HG03432 (cell line): ENCODE measurements around the gene VSNL1.

Source experiments
- ATAC-seq: cut with Tn5 transposase; IDR thresholded peaks from one replicate; pipeline ENCODE4 v1.9.1; 2021; ENCODE audit warnings: mild to moderate bottlenecking, moderate library complexity; ENCODE audit not compliant: unreplicated experiment

Gene VSNL1

DNA sequence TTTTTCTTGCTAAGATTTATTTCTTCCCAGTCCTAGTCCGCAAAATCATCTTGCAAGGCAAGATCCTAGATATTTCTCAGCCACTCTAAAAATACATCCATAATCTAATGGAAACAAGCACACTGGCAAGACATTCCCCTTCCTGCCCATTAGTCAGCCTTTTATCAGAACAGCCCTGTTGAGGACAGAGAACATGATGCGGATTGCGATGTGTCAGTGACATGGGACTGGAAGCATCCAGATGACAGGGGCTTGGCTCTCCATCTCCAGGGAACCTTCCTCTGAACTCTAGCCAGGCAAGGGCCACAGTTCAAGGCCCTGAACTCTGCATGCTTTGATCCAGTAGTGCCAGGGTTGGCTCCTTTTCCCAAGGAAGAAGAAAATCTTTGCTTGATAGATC, 70.0 kb downstream of the VSNL1 start:
- ATAC-seq, result no peak

DNA sequence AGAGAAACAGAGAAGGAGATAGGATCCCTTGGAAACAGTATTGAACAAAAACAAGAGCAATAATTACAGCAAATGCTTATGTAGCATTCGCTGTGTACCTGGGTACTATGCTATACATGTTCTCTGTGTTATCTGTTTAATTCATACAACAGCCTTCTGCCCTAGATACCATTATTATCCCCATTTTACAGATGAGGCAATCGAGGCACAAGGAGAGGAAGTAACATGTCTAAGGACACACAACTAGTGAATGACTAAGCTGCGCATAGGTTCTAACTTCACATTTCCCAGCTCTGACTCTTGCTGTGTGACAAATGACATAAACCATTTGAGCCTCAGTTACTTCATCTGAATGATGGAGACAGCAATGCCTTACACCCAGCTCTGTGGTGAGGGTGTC, 70.5 kb downstream of the VSNL1 start:
- no peak for ATAC-seq

- no peak for ATAC-seq
Measured at GRCh38 chr2:17614174-17614930, 73.9 kb downstream of the VSNL1 start.

DNA sequence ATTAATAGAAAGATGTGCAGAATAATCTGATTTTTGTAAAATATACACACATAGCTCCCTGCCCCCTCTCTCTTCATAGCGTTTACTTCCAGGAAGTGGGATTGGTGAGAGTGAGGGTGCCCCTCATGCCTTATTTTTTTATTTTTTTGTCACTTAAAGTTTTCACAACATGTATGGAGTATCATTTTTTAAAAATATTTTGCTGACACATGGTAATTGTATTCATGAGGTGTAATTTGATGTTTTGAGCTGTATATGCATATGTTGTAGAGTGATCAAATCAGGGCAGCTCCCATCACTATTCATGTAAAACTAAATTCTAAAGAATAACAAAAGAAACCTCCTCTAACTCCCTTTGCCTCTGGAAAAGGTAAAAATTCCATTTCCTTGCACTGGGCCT, 74.7 kb downstream of the VSNL1 start:
- no peak for ATAC-seq

- ATAC-seq, result no peak
Measured at GRCh38 chr2:17615728-17616351, 75.3 kb downstream of the VSNL1 start.

GRCh38 chr2:17616405-17616804, 75.9 kb downstream of the VSNL1 start:
- ATAC-seq, result no peak

DNA sequence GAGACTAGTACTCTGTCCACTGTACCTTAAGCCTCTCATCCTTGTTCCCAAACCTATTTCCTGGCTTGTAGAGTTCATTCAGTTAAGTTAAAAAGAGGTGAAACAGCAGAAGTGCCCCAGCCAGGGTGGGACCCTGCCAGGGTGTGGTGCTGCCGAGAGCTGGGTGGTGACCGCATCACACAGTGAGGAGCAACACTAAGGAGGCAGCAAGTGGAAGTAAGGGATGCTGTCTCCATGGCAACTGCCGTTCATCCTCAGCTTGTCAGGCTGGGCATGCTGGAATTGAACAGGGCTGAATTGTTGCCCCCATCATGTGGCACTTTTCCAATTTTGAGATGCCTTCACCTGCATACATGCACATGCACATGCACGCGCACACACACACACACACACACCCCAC, 77.0 kb downstream of the VSNL1 start:
- ATAC-seq, result no peak

GRCh38 chr2:17617955-17618354, 77.5 kb downstream of the VSNL1 start:
- ATAC-seq, result no peak

DNA sequence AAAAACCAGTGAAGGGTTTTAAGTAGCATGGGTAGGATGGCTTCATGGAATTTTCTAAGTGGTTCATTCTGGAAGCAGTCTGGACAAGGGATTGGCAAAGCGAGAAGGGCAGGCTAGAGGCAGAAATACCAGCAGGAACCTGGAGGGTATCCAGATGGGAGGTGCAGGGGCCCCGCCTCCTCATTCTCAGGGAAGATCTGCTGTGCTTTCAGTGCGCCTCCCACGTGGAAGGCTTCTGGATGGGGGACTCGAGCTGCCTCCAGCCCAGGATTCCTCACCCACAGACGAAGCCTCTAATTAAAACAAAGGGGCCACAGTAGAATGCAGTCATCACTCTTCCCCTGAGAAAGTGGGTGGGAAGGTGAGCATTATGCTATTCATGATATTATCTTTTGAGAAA, 79.8 kb downstream of the VSNL1 start:
- no peak for ATAC-seq

- ATAC-seq, result no peak
Measured at GRCh38 chr2:17620841-17621240, 80.3 kb downstream of the VSNL1 start.

DNA sequence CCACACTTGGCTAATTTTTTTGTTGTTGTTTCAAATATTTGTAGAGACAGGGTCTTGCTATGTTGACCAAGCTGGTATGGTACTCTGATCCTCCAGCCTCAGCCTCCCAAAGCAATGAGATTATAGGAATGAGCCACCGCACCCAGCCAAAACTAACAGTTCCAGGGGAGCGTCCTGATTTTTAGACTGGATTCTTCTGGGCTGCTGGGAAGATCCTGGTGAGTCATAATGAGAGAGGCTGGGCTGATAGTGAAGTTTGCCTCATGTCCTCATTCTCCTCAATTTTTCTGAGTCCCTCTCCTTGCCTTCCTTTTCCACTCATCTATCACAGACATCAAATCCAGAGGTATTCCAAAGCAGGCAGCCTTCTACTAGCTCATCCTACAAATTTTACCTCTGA, 81.3 kb downstream of the VSNL1 start:
- ATAC-seq, result no peak

- ATAC-seq, result no peak
Measured at GRCh38 chr2:17625446-17625845, 85.0 kb downstream of the VSNL1 start.

DNA sequence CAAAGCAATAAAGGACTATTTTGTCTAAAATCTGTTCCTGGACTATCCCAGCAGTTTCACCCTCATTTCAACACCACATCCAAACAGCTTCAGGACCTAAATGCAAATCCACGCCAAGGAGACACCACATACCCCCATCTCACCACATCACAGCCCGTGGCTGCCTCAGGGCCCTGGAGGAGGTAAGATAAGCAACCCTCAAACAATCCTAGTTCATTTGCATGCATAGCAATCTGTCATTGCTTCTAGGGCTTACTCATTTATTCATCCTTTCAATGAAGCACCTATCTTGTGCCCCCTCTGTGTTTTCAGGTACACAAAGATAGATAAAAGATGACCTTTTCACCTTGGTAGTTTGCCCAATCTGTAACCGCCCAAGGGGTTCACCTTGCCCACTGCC, 86.5 kb downstream of the VSNL1 start:
- no peak for ATAC-seq

DNA sequence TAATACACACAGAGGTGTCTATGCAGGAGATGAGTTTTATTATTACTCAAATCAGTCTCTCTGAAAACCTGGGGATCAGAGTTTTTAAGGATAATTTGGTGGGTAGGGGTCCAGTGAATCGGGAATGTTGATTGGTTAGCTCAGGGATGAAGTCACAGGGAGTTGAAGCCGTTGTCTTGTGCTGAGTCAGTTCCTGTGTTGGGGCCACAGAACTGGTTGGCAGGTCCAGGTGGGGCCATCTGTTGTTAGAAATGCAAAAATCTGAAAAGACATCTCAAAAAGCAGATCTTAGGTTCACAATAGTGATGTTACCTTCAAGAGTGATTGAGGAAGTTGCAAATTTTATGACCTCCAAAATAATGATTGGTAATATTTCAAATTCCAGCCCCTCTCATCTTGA, 86.9 kb downstream of the VSNL1 start:
- ATAC-seq, result peak; percentile 30

DNA sequence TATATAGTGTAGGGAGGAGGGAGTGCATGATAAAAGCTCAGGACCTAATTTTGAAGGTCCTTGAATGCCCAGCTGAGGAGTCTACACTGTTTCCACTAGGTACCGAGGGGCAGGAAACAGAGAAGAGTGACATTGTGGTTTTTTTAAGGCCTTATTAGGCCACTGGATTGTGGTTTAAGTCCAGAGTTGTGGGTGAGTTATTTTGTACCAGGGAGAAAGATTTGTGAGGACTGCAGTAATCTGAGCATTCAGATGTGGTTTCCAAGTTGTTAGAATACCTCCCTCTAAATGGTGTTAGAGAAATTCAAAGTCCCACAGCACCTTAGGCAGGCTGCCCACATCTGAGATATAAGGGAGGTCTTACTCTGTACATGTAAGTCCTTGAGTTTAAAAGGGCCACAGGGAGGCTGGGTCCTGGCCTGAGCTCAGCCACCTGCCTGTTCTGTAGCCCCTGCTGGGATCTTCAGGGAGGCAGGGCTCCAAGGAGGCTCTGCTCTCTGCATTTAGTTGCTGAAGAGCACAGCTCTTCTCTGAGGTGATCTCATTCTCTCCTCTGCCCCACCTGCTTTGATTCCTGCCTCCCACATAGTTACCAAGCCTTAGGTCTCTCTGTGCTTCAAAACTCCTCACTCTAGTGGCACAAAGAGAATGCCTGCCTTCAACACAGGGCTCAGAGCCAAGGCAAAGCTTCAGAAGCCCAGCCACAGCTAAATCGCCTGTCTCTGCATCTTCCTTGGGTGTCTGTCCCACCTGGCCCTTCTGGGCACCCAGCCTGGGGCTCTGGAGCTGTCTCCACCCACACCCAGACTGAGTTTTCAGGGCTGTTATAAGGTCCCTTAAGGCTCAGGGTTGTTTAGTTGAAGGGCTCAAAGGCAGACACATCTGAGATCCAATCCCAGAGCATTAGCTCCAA, 88.1 kb downstream of the VSNL1 start:
- ATAC-seq, result peak; percentile 65

DNA sequence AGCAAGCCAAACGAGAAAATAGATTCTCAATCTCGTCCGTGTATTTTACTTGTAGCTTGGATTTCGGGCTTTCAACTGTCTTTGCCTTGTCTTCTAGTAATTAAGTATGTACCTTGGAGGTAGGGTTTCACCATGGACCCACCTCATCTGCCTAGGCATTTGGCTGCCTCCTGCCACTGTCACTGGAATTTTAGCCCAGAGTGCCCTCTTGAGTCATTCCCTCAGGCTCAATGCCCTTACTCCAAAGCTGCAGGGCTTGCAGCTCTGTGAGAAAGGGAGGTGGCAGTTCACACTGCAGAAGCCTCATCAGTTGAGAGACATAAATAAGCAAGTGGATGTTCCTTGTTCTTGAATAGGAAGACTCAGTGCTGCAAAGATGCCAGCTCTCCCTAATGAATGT, 89.6 kb downstream of the VSNL1 start:
- no peak for ATAC-seq

DNA sequence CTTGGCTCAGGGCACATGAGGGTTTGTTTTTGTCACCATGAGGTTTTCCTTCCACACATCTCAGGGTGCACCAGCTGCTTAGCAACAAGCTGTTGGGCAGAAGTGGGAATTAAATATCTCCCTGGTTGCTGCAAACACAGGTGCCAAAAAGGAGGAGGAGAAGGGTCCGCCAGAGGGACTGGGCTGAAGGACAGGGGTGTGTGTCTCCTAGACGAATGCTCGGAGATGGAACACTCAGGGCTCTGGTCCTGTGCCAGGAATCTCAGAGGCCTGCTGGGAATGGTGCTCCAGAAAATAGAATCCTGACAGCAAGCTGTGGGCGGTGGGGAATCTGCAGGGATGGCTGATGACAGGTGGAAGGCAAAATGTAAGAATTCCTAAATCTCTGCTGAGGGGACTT, 94.5 kb downstream of the VSNL1 start:
- no peak for ATAC-seq

- ATAC-seq, result no peak
Measured at GRCh38 chr2:17636257-17636656, 95.8 kb downstream of the VSNL1 start.

GRCh38 chr2:17637131-17637906, 96.8 kb downstream of the VSNL1 start:
- no peak for ATAC-seq

DNA sequence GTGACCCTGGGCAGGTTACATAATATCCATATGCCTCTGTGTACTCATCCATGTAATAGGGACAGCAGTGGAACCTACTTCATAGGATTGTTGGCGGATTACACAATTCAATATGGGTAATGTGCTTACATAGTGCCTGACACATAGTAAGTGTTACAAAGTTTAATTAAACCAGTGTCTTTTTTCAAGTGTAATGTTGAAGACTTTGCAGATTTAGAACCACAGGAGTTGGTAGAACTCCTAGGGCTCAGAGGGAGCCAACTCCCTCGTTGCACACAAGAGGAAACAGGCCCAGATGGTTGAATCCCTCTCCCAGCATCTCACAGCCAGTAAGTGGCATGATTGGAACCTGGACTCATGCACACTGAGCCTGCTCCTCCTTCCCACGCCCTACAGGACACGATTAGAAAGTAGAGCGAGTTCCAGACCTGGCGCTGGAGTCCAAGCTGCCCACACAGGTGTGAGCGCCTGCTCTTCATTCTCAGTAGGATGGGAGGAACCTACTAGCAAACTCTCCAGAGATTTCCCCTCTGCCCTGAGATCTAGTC, 97.8 kb downstream of the VSNL1 start:
- ATAC-seq, result no peak

DNA sequence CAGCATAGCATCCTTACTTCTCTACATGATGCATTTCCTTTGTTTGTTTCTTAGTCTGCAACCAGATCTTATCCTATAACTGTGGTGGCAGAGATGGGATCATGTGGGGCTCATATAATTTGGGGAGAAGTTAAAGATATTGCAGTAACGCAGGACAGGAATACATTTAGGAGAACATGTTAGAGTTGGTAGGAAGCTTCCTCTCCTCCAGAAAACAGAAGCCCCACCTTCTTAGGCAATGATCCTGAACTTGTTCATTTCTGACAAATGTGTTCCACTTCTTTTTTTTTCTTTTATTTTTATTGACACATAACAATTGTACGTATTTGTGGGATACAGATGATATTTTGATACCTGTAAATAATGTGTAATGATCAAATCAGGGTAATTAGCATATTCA, 99.9 kb downstream of the VSNL1 start:
- ATAC-seq, result no peak
